Activated T-helper 2 cell treated with anti-CD3 and anti-CD28 coated beads, Interferon-gamma antibody, Interleukin-2, Interleukin-4, amounts not matched to agents 10 μg/mL and 5 μg/mL and 100 μg/mL, durations not matched to agents 14 hours and 24 hours and 36 hours (primary cell): ENCODE measurements around the gene CERK. TPM values are rescaled to one million over a fixed set of nuclear protein-coding genes. Genes with fewer than 3 reads are reported as not detected.
A peak's percentile ranks its signal among the peaks of the same experiment; 100 is the strongest.

Source experiments
- DNase-seq: peaks from one replicate; pipeline ENCODE4 v3.0.0; 2021; ENCODE audit warnings: low spot score
- H3K27ac Mint-ChIP-seq: one replicate; pipeline ENCODE4 v1.8.0; 2021; ENCODE audit warnings: mixed read lengths
- H3K27me3 Mint-ChIP-seq: one replicate; pipeline ENCODE4 v1.8.0; 2021; ENCODE audit warnings: low read depth, mixed read lengths
- H3K36me3 Mint-ChIP-seq: one replicate; pipeline ENCODE4 v1.8.0; 2021; ENCODE audit warnings: low read depth, mixed read lengths
- H3K4me1 Mint-ChIP-seq: one replicate; pipeline ENCODE4 v1.8.0; 2021; ENCODE audit warnings: low read depth, mixed read lengths
- H3K4me3 Mint-ChIP-seq: one replicate; pipeline ENCODE4 v1.8.0; 2021; ENCODE audit warnings: low read depth, mild to moderate bottlenecking, moderate library complexity, mixed read lengths
- H3K9me3 Mint-ChIP-seq: one replicate; pipeline ENCODE4 v1.8.0; 2021; ENCODE audit warnings: mixed read lengths
- intact Hi-C: fragments of 100-400 bp; cut with micrococcal nuclease; formaldehyde crosslinking; loops from one replicate; pipeline ENCODE4 v1.15.1; 2023
- total RNA-seq: library from RNA; stranded (reverse); gene quantifications from 2 replicates; pipeline ENCODE4 v1.2.3, GENCODE V29; 2022

The CERK gene
- total RNA-seq, 1 donor from 2014 or later = 62.8 TPM

DNA sequence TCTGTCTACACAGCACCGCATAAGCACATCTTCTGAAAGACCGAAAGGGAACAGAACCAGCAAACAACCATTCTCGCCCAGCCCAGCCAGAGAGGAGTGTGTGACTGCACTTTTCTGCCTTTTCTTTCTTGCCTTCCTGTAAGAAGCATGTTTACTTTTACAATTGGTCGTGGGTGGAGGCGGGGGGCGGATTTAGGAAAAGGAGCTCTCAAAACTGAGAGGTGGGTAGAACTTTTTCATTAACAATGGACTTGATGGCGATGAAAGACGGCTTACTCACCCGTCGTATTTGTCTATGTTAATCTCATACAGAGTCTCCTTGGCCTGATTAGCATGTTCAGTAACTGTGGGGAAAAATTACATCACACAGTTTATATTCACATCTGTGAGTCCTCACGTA is 27.2 kb downstream of the CERK start:
- Mint-ChIP-seq H3K27me3 (no peaks in the 10 kb centered on the region), H3K36me3 (peaks cover 89% of the 10 kb centered on the region), H3K4me1 (peaks cover 4% of the 10 kb centered on the region), H3K9me3 (no peaks in the 10 kb centered on the region), H3K27ac (peak overlapping the region; percentile 12), H3K4me3 (no peak overlapping the region)
- DNase-seq = no peak
- intact Hi-C loops = no loop called here

DNA sequence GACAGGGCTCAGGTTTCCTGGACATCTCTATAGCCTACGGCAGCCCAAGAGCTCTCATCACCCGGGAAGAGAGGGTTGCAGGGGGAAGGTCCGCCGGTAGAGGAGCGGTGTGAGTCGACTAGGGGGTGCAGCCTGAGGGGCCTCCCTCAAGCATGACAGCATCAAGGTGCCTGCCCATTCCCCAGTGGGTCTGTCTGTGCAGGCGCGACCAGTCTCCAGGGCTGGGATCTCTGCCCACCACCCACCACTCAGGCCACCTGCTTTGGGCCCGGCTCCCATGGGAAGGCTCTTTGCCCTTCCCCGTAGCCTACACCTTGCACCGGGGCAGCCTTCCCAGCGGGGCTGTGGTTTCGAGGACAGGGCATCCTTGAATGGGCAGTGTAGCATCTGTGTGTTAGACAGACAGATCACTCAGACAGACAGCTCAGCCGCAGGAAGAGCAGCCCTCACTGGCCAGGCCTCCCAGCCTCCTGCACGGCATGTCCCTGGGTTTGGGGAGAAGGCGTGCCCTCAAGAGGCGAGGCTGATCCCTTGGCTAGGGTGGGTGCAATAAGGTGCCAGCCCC is 29.2 kb downstream of the CERK start:
- Mint-ChIP-seq H3K4me1 (peaks cover 2% of the 10 kb centered on the region), H3K27ac (no peak overlapping the region), H3K27me3 (no peaks in the 10 kb centered on the region), H3K9me3 (no peaks in the 10 kb centered on the region), H3K4me3 (no peak overlapping the region), H3K36me3 (peaks cover 84% of the 10 kb centered on the region)
- intact Hi-C loops = no loop called here
- DNase-seq = no peak

DNA sequence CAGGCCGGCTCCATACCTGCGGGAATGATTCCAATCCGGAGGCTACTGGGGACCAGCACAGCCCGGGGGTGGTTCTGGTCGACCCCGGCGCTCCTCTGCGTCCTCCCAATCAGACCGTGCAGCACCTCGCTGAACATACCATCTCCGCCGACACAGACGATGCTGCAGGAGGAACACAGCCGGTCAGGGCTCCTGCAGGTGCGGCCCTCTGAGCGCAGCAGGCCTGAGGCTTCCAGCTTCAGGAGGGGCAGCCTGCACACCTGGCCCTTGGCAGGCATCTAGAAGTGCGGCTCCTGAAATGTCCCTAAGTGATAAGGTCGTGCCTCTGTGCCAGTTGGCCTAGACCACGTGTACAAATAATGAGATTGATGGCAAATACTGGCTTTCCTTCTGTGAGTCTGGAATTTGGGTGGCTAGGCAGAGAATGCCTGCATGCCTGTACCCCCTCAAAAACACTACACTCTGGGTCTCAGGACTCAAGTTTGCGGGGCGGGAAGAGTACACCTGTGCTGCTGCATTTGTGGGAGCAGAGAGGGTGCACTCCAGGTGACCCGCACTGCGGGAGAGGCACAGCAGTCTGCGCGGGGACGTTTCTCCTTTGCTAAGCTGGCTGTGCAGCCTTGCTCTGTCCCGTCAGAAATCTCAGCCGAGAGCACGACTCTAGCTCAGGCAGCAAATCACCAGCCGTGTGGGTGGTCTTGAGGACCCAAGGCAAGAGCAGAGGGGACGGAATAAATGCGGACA is 30.1 kb downstream of the CERK start:
- peaks cover 2% of the 10 kb centered on the region for H3K4me1 Mint-ChIP-seq
- H3K27ac Mint-ChIP-seq = no peak overlapping the region
- H3K9me3 Mint-ChIP-seq = no peaks in the 10 kb centered on the region
- H3K36me3 Mint-ChIP-seq = peaks cover 84% of the 10 kb centered on the region
- no peak for DNase-seq
- intact Hi-C loops = no loop called here
- no peaks in the 10 kb centered on the region for H3K27me3 Mint-ChIP-seq
- no peak overlapping the region for H3K4me3 Mint-ChIP-seq

DNA sequence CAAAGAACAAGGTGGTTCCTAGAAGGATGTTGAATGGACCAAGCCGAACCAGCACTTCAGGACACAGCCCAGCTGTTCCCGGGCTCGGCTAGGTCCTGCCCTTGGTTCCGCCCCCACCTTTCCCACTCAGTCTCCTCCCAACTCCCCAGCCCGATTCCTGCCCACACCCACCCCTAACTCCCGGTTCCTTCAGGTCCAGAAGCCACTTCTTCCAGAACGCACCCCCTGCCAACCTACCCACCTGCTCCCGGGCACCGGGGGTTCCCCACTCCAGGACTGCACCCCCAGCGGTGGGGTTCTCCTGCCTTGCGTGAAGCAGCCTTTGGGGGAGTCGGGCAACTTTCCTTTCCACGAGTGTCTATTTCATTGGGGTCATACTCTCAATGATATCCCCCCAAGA is 30.7 kb downstream of the CERK start:
- no peaks in the 10 kb centered on the region for H3K9me3 Mint-ChIP-seq
- intact Hi-C loops = no loop called here
- DNase-seq = no peak
- H3K4me1 Mint-ChIP-seq = peaks cover 2% of the 10 kb centered on the region
- no peak overlapping the region for H3K27ac Mint-ChIP-seq
- H3K27me3 Mint-ChIP-seq = no peaks in the 10 kb centered on the region
- H3K4me3 Mint-ChIP-seq = no peak overlapping the region
- peaks cover 85% of the 10 kb centered on the region for H3K36me3 Mint-ChIP-seq

DNA sequence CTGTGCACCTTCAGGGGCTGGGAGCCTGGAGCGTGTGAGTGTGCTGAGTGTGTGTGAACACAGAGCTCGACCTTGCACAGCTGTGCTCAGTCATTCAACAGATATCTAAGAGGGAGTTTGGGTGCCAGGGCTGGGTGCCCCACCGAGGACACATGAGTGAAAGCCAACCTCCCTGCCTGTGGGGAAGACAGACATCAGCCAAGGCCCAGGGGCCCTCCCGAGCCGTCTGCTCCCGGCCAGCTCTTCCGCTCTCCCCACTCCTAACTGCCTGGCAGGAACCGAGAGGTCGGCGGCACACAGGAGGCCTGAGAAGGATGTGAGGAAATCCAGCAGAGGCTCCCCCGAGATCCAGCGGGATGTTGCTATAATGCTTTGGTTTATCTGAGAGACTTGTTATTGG is 32.0 kb downstream of the CERK start:
- Mint-ChIP-seq H3K36me3 (peaks cover 72% of the 10 kb centered on the region), H3K9me3 (no peaks in the 10 kb centered on the region), H3K27me3 (no peaks in the 10 kb centered on the region), H3K27ac (peak overlapping the region; percentile 28), H3K4me1 (peaks cover 2% of the 10 kb centered on the region), H3K4me3 (no peak overlapping the region)
- intact Hi-C loops = no loop called here
- no peak for DNase-seq

DNA sequence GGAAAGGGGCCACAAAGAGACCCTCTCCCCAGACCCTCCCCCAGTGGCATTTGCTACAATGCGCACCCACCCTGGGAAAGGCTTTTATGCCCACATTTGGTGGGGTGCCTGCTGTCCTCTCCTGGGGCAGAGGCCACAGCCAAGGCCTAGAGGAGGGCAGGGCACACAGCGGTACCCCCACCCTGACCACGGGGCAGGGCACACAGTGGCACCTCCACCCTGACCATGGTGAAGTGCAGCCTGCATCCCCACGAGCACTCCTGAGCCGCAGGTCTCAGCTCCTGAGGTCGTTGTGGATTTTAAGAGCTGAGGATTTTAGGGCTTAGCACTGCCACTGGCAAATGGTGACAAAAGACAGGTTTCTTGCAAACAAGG is 34.1 kb downstream of the CERK start:
- intact Hi-C loops = no loop called here
- no peaks in the 10 kb centered on the region for H3K4me1 Mint-ChIP-seq
- no peak overlapping the region for H3K4me3 Mint-ChIP-seq
- no peak for DNase-seq
- H3K27ac Mint-ChIP-seq = no peak overlapping the region
- H3K9me3 Mint-ChIP-seq = no peaks in the 10 kb centered on the region
- H3K36me3 Mint-ChIP-seq = peaks cover 69% of the 10 kb centered on the region
- H3K27me3 Mint-ChIP-seq = no peaks in the 10 kb centered on the region

DNA sequence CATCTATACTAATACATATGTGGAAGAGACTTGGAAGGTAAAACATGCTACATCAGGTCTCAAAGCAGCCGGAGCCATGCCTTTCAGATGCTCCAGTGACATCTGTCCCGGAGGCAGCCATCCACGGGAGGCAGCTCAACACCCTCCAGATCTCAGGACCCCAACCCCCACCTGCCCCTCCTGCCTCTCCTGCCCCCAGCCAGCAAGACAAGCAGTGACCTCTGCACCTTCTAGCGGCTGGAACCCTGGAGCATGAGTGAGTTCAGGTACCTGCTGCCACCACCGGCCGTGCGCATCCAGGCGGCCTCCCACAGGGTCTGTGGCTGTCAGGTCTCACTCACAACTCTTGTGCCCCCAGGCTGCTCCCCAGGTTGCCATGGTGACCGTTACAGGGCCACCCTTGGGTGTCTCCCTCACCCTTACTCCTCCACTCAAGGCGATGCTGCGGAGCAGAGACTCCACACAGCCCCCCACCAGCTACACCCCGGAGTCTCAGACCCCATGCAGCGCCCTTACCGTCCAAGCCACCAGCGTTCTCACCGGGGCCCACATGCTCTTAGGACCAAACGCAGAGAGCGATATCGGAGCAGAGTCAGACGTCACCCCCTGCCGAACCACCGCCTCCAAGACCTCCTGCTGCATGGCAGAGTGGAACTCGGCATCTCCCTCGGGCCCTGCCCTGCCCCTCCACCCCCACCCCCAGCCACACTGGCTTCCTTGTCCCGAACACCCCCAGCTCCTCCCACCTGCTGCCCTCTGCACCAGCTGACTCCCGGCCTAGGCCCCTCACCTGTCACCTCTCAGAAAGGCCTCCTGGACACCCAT is 34.7 kb downstream of the CERK start:
- peaks cover 71% of the 10 kb centered on the region for H3K36me3 Mint-ChIP-seq
- no peak overlapping the region for H3K27ac Mint-ChIP-seq
- H3K27me3 Mint-ChIP-seq = no peaks in the 10 kb centered on the region
- intact Hi-C loops = no loop called here
- DNase-seq = no peak
- H3K4me3 Mint-ChIP-seq = no peak overlapping the region
- no peaks in the 10 kb centered on the region for H3K9me3 Mint-ChIP-seq
- no peaks in the 10 kb centered on the region for H3K4me1 Mint-ChIP-seq

DNA sequence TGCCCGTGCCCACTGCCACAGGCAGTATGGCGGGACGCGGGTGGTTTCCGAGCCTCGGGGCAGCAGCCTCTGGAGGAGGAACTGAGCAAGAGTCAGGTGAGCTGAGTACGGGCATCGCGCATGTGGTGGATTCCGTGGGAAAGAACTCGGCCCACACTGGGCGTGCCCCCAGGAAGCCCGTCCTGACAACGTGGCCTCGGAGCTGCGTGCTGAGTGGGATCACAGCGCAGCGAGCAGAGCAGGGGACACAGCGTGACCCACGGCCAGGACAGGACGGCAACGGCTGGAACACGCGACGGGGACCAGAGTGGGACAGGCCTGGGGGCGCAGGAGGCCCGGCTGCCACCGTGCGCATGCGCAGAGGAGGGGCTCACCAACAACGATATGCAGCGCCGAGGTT is 36.8 kb downstream of the CERK start:
- H3K9me3 Mint-ChIP-seq = no peaks in the 10 kb centered on the region
- H3K27me3 Mint-ChIP-seq = no peaks in the 10 kb centered on the region
- intact Hi-C loops = no loop called here
- no peak overlapping the region for H3K4me3 Mint-ChIP-seq
- H3K27ac Mint-ChIP-seq = no peak overlapping the region
- H3K36me3 Mint-ChIP-seq = peaks cover 63% of the 10 kb centered on the region
- H3K4me1 Mint-ChIP-seq = no peaks in the 10 kb centered on the region
- DNase-seq = no peak

DNA sequence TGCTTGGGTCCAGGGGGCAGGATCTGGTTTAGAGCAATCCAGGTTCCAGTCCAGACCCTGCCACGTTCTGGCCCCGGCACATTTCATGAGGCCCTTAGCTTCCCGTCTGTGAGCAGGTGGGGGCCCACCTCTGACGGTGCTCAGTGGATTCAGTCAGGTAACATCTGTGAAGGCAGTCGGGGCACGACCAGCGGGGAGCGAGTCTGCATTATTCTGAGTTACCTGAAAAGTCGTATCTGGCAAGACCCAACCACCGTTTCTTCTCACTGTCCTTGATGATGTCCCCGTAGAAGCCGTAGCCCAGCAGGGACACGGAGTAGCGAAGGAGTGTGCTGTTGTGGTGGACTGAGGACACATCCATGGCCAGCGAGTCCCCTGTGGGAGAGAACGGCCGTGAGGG is 39.0 kb downstream of the CERK start:
- Mint-ChIP-seq H3K36me3 (peaks cover 55% of the 10 kb centered on the region), H3K4me1 (no peaks in the 10 kb centered on the region), H3K9me3 (no peaks in the 10 kb centered on the region), H3K27ac (no peak overlapping the region), H3K27me3 (no peaks in the 10 kb centered on the region), H3K4me3 (no peak overlapping the region)
- DNase-seq = no peak
- intact Hi-C loops = no loop called here

DNA sequence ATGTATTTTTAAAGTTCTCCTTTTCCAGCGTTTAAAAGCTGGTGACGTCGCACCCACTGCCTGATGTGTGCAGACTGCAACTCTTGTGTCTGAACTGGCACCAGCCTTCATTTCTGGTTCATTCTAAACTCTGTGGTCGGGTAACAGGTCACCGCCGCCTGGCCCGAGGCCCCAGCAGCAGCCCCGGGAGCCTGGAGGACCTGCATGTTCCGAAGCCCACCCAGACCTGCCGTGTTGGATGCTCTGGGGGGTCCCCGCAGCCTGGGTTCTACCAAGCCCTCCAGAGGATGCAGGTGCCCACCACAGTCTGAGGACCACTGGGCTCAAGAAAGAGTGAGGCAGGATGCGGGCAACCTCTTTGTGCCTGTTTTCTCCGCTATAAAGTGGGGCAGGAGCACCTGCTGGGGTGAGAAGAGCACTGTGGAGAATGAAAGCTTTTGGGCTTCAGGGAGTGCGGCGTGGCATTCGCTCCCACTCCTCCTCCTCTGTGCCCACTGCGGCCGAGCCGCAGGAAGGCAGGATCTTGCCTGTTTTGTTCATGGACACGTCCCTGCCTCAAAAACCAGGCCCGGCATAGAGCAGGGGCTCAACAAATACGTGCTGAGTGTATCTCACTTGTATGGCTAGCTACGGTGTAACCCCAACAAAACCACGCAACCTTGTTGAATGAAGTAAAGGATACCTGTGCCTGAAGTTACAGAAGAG is 40.1 kb downstream of the CERK start:
- Mint-ChIP-seq H3K4me1 (no peaks in the 10 kb centered on the region), H3K36me3 (peaks cover 48% of the 10 kb centered on the region), H3K27me3 (no peaks in the 10 kb centered on the region), H3K9me3 (no peaks in the 10 kb centered on the region), H3K4me3 (no peak overlapping the region), H3K27ac (no peak overlapping the region)
- intact Hi-C loops = no loop called here
- DNase-seq = no peak

DNA sequence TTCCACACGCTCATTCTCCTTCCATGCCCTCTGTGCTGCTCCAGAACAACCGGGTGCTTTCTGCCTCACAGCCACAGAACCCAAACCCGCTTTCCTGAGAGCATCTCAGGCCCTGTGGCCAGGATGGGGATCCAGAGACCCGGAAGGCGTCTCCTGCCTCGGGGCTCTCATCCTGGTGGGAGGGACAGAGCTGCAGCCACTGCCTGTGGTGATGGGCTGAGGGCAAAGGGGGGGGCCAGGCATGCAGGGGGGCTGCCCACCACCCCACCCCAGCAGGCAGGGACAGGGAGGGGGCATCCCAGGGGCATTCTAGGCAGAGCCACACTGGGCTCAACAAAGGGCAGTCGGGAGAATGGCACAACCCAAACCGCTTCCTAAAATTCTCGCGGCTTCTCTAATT is 41.4 kb downstream of the CERK start:
- Mint-ChIP-seq H3K27me3 (no peaks in the 10 kb centered on the region), H3K9me3 (no peaks in the 10 kb centered on the region), H3K27ac (no peak overlapping the region), H3K36me3 (peaks cover 48% of the 10 kb centered on the region), H3K4me1 (no peaks in the 10 kb centered on the region), H3K4me3 (no peak overlapping the region)
- no peak for DNase-seq
- intact Hi-C loops = no loop called here

DNA sequence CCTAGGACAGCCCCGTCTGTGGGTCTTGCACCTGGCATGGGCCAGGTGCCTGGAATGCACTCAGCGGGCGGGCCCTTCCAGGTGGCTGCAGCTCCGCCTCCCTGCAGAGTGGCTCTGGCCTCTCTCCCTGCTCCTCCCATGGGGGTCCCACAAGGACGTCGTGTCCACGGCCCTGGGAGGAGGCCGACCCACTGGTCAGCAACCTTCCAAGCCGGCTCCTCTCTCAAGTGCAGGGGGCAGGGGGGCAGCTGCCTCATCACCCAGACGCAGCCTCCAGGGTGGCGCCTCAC is 41.9 kb downstream of the CERK start:
- no peaks in the 10 kb centered on the region for H3K27me3 Mint-ChIP-seq
- no peak overlapping the region for H3K27ac Mint-ChIP-seq
- no peaks in the 10 kb centered on the region for H3K9me3 Mint-ChIP-seq
- H3K4me1 Mint-ChIP-seq = no peaks in the 10 kb centered on the region
- H3K36me3 Mint-ChIP-seq = peaks cover 52% of the 10 kb centered on the region
- intact Hi-C loops = no loop called here
- H3K4me3 Mint-ChIP-seq = no peak overlapping the region
- DNase-seq = no peak
